Erythroblast (primary cell): Measurements from ENCODE around the gene ESAM.
A peak's percentile ranks its signal among the peaks of the same experiment; 100 is the strongest.

Experiments used
- DNase-seq, 2 experiments: peaks; one replicate each; lab custom pipeline; 2025; lab: John Stamatoyannopoulos, UW
- GATA1 ChIP-seq: IDR thresholded peaks from 2 replicates; pipeline ENCODE4 v1.6.1; 2011; ENCODE audit warnings: low read depth, mild to moderate bottlenecking, control low read depth, low read length, moderate library complexity
- POLR2A ChIP-seq: IDR thresholded peaks from 2 replicates; pipeline ENCODE4 v1.6.1; 2011; ENCODE audit warnings: mild to moderate bottlenecking, low read length

The ESAM gene

DNA sequence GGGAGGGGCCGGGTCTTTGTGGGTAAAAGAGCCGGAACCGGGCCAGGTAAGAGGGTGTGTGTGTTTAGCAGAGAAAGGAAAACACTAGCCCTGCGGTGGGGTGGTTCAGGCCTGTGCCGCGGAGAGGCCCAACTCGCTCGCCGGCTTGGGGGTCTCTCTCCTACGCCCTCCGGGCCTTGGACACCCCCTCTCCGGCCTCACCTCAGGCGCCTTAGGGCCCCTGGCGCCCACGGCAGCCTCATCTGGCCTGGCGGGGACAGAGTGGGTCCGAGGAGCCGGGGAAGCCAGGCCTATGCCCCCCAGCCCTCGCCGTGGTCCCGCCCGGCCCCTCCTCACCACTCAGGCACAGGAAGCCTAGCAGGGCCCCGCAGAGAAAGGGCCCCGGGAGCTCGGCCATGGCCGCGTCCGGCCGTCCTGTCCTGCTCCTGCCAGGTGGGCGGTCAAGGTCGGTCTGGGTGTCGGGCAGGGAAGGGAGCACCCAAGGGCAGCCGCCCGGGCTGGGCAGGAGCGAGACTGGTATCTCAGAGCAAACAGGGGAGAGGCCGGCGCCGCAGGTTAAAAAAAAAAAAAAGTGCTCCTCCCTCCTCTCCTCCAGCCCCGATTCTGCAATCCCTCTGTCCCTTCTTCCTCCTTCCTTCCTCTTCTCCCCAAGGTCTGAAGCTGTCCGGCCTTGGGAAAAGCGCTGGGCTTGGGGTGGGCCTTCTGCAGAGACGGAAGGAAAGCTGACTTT is 10.2 kb downstream of the ESAM start, which contains the start of gene VSIG2:
TSS of gene VSIG2 (minus strand) at position 515 of the 730 bp plus-strand sequence. CDS start at position 397, 118 bp downstream.
- TF ChIP-seq GATA1 (no peak), POLR2A (no peak)
- no peak for DNase-seq

- no peak for TF ChIP-seq GATA1
- TF ChIP-seq POLR2A, result no peak
- no peak for DNase-seq
Observed at GRCh38 chr11:124751391-124751740, 10.7 kb downstream of the ESAM start.

DNA sequence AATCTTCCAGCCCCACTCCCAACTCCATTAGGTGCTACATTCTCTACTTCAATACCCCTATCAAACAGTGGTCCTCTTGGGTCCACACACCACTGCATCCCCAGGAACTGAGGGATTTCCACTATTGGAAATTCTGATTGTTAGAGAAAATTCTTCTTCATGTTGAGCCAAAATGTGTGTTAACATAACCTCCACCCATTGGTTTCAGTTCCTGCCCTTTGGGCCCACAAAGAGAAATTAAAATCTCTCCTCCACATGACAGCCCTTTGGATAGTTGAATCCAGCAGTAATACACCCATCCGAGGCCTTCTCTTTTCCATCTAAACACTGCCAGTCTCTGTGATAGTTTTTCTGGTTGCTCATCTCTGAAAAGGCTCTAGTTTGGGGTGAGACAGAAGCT is 12.2 kb downstream of the ESAM start:
- TF ChIP-seq POLR2A (no peak), GATA1 (no peak)
- DNase-seq, result no peak

- no peak for TF ChIP-seq POLR2A
- no peak for TF ChIP-seq GATA1
- DNase-seq, result no peak
Observed at GRCh38 chr11:124748481-124749343, 13.4 kb downstream of the ESAM start.

DNA sequence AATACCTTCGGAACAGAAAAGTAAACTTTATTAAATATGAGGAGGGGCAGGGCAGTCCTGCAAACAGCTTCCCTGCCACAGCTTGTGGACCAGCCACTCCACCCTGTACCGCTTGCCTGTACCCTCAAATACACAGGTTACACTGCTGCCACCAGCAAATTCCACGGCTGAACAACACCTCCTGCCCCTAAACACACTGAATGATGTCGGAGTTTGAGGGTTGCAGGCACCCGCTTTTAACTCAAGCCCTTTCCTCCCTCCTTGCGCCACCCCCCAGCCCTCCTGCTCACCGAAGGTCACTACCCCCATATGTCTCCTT is 14.0 kb downstream of the ESAM start:
- no peak for DNase-seq
- TF ChIP-seq GATA1 (no peak), POLR2A (no peak)

- no peak for DNase-seq
- no peak for TF ChIP-seq GATA1
- TF ChIP-seq POLR2A, result no peak
Observed at GRCh38 chr11:124747406-124748099, 14.5 kb downstream of the ESAM start.

DNA sequence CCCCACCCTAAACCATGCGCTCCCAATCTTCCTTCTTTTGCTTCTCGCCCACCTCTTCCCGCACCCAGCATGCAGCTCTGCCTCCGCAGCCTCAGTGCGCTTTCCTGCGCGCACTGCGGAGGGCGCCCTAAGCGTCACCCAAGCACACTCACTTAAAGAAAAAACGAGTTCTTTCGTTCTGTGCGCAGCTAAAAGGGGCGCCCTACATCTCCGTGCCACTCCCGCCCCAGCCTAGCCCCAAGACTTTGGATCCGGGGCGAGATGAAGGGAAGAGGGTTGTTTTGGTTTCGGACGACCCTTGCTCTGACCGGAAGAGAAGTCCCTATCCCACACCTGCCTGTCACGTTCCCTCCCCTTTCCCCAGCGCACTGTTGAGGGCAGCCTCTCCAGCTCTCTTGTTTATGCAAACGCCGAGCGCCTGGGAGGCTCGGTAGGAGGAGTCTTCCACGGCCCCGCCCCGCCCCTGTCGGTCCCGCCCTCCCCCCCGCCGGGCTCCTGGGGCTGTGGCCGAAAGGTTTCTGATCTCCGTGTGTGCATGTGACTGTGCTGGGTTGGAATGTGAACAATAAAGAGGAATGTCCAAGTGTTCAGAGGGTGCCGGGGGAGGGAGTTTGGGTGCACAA is 15.4 kb downstream of the ESAM start:
- DNase-seq, result peak; percentile 85 to 89
- no peak for TF ChIP-seq GATA1
- TF ChIP-seq POLR2A, result peak; percentile 79

GRCh38 chr11:124745835-124746620 is 16.1 kb downstream of the ESAM start:
- DNase-seq, result peak in 1 of 2 experiments; percentile 32
- TF ChIP-seq POLR2A (no peak), GATA1 (no peak)

DNA sequence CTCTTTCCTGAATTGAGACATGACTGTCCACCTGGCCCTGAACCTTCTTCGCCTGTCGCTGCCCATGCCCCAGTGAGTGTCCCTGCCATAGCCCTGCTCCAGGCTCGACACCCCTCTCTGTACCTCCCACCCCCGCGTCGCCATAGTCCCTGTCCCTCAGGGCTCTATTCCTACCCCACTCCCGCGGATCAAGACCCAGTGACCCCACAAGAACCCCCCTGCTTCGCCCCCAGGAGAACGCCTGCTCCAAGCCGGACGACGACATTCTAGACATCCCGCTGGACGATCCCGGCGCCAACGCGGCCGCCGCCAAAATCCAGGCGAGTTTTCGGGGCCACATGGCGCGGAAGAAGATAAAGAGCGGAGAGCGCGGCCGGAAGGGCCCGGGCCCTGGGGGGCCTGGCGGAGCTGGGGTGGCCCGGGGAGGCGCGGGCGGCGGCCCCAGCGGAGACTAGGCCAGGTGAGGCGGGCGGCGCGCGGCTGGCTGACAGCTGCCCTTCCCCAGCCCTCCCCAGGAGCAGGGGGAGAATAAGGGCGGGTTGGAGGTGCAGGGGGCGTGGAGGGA is 16.7 kb downstream of the ESAM start:
- no peak for TF ChIP-seq GATA1
- no peak for TF ChIP-seq POLR2A

DNA sequence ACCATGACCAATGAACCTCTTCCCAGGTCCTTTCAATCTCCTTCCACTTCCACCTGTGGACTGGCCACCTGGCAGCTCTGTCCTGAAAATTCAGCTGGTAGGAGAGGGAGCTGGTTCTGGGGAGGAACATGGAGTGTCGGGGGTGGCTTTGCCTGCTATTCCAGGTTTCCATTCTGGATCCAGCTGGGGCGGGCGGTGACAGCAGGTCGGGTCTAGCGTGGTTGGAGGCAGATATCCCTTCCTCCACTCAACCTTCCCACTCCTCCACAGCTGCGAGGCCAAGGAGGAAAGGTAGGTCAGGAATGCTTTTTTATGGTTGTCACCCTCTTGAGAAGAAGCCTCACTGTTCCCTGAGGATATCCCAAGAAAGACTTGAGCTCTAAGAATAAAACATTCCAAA is 19.0 kb downstream of the ESAM start:
- no peak for TF ChIP-seq GATA1
- no peak for TF ChIP-seq POLR2A
- no peak for DNase-seq

More for the DNA sequence above, 16.7 kb downstream of the ESAM start:
- no peak for DNase-seq

GRCh38 chr11:124742555-124742954 is 19.5 kb downstream of the ESAM start:
- DNase-seq, result no peak
- TF ChIP-seq POLR2A (no peak), GATA1 (no peak)

GRCh38 chr11:124740277-124740882 is 21.7 kb downstream of the ESAM start:
- peak; percentile 40 to 53 for DNase-seq

More at GRCh38 chr11:124740277-124740882, 21.7 kb downstream of the ESAM start:
- no peak for TF ChIP-seq POLR2A
- no peak for TF ChIP-seq GATA1
